Measurements from ENCODE around the gene NOD1. TPM values are rescaled to one million over a fixed set of nuclear protein-coding genes. Genes with fewer than 3 reads are reported as not detected.
"Not testable (repeated sequence)": the region's sequence is repeated elsewhere in the genome, so short reads cannot be mapped to it uniquely, and the experiment has no call there.

NOD1 gene, protein sequence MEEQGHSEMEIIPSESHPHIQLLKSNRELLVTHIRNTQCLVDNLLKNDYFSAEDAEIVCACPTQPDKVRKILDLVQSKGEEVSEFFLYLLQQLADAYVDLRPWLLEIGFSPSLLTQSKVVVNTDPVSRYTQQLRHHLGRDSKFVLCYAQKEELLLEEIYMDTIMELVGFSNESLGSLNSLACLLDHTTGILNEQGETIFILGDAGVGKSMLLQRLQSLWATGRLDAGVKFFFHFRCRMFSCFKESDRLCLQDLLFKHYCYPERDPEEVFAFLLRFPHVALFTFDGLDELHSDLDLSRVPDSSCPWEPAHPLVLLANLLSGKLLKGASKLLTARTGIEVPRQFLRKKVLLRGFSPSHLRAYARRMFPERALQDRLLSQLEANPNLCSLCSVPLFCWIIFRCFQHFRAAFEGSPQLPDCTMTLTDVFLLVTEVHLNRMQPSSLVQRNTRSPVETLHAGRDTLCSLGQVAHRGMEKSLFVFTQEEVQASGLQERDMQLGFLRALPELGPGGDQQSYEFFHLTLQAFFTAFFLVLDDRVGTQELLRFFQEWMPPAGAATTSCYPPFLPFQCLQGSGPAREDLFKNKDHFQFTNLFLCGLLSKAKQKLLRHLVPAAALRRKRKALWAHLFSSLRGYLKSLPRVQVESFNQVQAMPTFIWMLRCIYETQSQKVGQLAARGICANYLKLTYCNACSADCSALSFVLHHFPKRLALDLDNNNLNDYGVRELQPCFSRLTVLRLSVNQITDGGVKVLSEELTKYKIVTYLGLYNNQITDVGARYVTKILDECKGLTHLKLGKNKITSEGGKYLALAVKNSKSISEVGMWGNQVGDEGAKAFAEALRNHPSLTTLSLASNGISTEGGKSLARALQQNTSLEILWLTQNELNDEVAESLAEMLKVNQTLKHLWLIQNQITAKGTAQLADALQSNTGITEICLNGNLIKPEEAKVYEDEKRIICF
- total RNA-seq, result 10 to 100 TPM; 26.8 to 28.2 TPM

DNA sequence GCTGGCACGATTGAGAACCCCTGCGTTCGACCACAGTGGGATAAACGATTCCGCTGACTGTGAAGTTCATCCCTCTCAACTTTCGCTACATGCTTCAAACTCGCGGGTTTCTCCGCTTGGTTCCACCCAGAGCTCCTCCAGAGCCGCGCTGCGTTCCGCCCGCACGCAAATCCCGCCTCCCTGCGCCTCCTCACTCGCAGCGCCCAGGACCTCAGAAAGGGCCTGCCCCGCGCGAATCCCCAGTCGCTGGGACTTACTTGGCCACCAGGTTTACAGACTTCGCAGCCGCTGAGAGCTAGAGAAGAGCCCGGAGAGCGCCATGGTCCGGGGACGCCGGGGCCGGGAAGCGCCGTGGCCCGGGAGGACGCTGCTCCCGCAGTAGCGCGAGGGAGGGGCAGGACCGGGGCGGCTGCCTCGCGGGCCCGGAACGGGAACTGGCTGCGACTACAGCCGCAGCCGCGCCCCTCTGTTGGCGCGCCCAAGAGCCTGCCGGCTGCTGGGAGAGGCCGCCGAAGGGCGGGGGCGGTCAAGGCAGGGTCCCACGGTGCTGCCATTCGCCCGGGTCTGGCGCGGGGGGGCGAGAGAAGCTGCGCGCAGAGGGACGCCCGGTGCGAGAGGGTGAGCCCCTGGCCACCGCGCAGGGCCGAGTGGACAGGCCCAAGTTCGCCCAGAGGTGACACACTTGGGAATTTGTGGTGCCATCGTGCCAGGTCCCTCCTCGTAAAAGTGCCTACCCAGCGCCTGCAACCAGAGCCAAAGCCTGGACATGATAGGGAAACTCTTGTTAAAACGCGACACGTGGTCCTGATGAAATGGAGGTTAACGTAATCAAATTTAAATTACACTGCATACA lies at the start of gene NOD1:
Gene NOD1, minus strand, starts transcription at position 436 of the 853 bp plus-strand sequence. CDS start 21,863 bp downstream, outside the sequence.
- Mint-ChIP-seq H3K9me3 (no peaks in the 10 kb centered on the region), H3K4me3 (peak within 1 kb of the TSS; percentile 94), H3K27ac (no peak within 1 kb of the TSS), H3K4me1 (peaks cover 39% of the 10 kb centered on the region), H3K36me3 (peaks cover 25% of the 10 kb centered on the region), H3K27me3 (no peaks in the 10 kb centered on the region)
- POLR2A ChIA-PET, result interaction anchor here (0.8 to 2.0 kb wide), 10 partner anchors 9 to 451 kb away, joined by 3 to 10 read pairs (median 6); partner anchors contain the start of genes GGCT, PLEKHA8 and ZNRF2
- ATAC-seq (ENCODE audit: low read depth) (peak; percentile 91), DNase-seq (peak; percentile 82)

DNA sequence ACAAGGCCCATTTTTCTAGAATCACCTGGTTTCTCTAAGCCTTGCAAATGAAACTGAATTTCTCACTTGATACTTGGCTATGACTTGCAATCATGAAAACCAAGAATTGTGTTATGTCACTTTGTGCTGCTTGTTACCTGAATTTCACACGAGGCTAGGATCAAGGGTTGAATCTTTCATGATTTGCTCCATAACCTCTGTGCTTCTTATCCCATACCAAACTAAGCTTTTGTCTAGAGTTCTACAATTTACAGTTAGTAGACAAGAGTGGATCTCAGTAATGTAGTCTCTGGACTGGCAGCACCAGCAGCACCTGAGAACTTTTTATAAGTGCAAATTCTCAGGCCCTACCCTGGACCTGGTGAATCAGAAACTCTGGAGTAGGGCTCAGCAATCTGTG lies 48.7 kb upstream of the NOD1 start:
- H3K4me1 Mint-ChIP-seq; H3K4me3 Mint-ChIP-seq; H3K9me3 Mint-ChIP-seq; DNase-seq; H3K27ac Mint-ChIP-seq; H3K27me3 Mint-ChIP-seq; POLR2A ChIA-PET; ATAC-seq (ENCODE audit: low read depth); H3K36me3 Mint-ChIP-seq: not testable (repeated sequence)

DNA sequence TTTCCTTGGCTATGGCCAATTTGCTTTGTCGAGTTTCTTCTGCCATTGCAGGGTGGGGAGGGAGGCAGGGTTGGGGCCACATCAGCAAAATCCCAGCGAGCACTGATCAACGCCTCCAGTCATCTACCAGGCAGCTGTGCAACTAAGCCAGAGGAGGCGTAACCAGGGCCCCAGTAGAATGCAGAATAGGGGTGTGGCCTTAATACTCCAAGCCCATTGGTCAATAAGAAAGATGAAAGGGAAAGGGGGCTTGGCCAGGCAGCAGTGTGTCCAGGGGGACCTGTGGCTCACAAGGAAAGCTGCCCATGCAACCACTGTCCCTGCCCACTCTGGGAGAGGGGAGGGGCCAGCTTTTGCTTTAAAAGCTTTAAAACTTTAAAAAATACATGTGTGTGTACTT lies 47.6 kb upstream of the NOD1 start:
- Mint-ChIP-seq H3K4me1 (peaks cover 3% of the 10 kb centered on the region), H3K36me3 (peaks cover 2% of the 10 kb centered on the region), H3K9me3 (no peaks in the 10 kb centered on the region), H3K4me3 (no peak overlapping the region), H3K27me3 (no peaks in the 10 kb centered on the region), H3K27ac (no peak overlapping the region)
- ATAC-seq (ENCODE audit: low read depth), result no peak
- DNase-seq, result no peak
- POLR2A ChIA-PET, result no interaction called here

DNA sequence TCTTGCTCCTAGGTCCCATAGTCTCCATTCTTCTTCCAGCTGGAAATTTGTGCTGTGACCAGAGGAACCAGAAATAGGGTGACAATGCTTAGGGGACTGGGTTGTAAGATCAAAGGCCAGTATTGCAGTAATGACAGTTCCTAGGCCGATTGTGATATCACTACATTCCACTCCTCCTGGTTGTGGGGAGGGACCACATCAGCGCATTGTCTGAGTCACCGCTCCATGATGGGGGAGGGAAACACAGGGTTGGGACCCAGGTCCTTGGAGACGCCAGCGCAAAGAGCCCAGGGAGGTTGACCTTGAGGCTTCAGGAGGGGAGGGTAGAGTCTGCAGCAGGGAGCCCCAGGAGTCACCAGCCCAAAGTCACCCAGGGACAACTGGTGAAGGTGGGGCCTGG lies 46.8 kb upstream of the NOD1 start:
- no peak for ATAC-seq (ENCODE audit: low read depth)
- Mint-ChIP-seq H3K4me3 (no peak overlapping the region), H3K9me3 (no peaks in the 10 kb centered on the region), H3K27ac (no peak overlapping the region), H3K36me3 (peaks cover 2% of the 10 kb centered on the region), H3K4me1 (peaks cover 5% of the 10 kb centered on the region), H3K27me3 (no peaks in the 10 kb centered on the region)
- POLR2A ChIA-PET, result no interaction called here
- DNase-seq, result no peak

DNA sequence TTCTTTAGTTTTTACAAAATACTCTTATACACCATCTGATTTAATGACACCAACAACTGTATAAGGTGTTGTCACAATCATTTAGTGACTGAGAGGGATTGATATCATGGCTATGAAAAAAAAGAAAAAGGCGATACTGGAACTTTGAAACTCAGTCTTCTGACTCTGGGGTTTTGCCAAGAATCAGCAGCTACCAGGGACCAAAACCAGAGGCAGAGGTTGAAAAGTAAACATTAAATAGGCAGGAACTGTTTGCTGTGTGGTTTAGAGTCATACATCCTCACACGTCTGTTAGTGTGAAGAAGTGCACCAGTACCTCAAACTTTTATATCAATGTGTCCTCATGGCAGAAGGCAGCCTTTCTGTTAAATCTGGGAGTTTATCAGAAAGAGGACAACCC lies 46.0 kb upstream of the NOD1 start:
- Mint-ChIP-seq H3K27me3 (no peaks in the 10 kb centered on the region), H3K27ac (no peak overlapping the region), H3K4me3 (no peak overlapping the region), H3K9me3 (no peaks in the 10 kb centered on the region), H3K4me1 (peaks cover 5% of the 10 kb centered on the region), H3K36me3 (peaks cover 2% of the 10 kb centered on the region)
- DNase-seq (no peak), ATAC-seq (ENCODE audit: low read depth) (no peak)
- POLR2A ChIA-PET, result no interaction called here

DNA sequence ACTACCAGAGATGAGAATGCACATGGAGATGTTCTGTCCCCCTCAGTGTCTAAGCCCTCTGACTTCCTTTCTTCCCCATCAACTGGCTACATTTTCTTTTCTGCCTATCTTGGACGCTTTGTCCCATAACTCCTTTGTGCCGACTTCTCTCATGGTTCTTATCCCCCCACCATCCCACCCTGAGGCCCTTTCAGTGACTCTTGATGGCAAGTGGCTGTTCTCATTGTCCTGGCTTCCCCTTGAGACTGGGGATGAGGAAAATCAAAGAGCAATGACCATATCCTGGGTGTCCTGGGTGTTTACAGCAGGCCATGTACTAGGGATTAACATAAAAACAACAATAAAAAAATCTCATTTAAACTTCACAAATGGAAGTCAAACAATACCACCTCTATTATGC lies 44.9 kb upstream of the NOD1 start:
- ATAC-seq (ENCODE audit: low read depth) (no peak), DNase-seq (no peak)
- H3K36me3 Mint-ChIP-seq, result peaks cover 2% of the 10 kb centered on the region
- H3K4me1 Mint-ChIP-seq, result peaks cover 5% of the 10 kb centered on the region
- POLR2A ChIA-PET, result no interaction called here
- H3K27me3 Mint-ChIP-seq, result no peaks in the 10 kb centered on the region
- no peak overlapping the region for H3K27ac Mint-ChIP-seq
- H3K9me3 Mint-ChIP-seq, result no peaks in the 10 kb centered on the region
- no peak overlapping the region for H3K4me3 Mint-ChIP-seq

DNA sequence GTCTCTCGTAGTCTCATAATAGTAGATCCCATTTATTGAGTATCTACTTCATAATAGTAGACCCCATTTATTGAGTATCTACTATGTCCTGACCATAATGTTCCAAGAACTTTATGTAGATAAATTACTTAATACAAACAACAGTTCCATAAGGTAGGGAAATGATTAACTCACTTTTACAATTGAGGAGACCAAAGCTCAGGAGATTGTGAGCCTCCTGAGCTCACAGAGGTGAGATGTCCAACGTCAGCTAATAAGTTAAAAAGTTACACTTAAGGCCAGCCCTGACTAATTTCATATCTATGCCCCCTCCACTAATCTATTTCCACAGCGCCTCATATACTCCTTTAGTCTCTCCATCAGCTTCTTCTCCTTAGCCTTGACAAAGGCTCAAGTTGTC lies 43.6 kb upstream of the NOD1 start:
- peaks cover 2% of the 10 kb centered on the region for H3K36me3 Mint-ChIP-seq
- no peaks in the 10 kb centered on the region for H3K27me3 Mint-ChIP-seq
- peaks cover 5% of the 10 kb centered on the region for H3K4me1 Mint-ChIP-seq
- no peak overlapping the region for H3K27ac Mint-ChIP-seq
- POLR2A ChIA-PET, result no interaction called here
- DNase-seq, result no peak
- no peaks in the 10 kb centered on the region for H3K9me3 Mint-ChIP-seq
- no peak overlapping the region for H3K4me3 Mint-ChIP-seq
- ATAC-seq (ENCODE audit: low read depth), result no peak

DNA sequence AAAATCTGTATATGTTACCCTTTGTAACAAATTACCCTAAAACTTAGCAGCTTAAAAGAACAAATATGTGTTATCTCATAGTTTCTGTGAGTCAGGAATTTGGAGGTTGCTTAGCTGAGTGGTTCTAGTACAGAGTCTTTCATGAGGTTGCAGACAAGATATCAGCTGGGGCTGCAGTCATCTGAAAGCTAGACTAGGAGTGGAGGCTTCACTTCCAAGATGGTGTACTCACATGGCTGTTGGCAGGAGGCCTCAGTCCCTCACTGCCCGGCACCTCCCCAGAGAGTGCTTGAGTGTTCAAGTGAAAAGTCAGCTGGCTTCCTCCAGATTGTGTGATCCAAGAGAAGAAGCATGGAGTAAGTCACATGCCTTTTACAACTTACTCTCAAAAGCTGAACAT lies 42.9 kb upstream of the NOD1 start:
- H3K27ac Mint-ChIP-seq, result no peak overlapping the region
- DNase-seq (no peak), ATAC-seq (ENCODE audit: low read depth) (no peak)
- H3K27me3 Mint-ChIP-seq, result no peaks in the 10 kb centered on the region
- POLR2A ChIA-PET, result no interaction called here
- peaks cover 5% of the 10 kb centered on the region for H3K4me1 Mint-ChIP-seq
- H3K36me3 Mint-ChIP-seq, result peaks cover 2% of the 10 kb centered on the region
- no peaks in the 10 kb centered on the region for H3K9me3 Mint-ChIP-seq
- H3K4me3 Mint-ChIP-seq, result no peak overlapping the region

DNA sequence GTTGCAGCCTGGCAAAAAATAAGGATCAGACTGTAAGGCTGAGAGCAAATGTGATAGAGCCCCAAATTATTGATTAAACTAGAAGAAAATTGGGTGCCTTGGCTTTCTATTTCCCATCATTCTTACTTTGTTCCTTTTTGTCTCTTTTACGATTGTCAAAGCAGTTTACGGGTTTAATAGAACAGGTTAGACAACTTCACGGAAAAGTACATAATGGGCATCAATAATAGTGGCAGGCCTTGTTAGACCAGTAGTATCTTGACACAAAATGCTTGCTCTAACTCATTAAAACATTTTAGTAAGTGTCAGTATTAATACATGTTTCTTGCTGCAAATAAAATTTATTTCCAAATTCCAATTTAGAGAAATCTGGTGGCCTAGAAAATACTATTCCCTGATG lies 40.5 kb upstream of the NOD1 start:
- no peak overlapping the region for H3K27ac Mint-ChIP-seq
- H3K36me3 Mint-ChIP-seq, result peaks cover 2% of the 10 kb centered on the region
- ATAC-seq (ENCODE audit: low read depth), result no peak
- POLR2A ChIA-PET, result no interaction called here
- peaks cover 2% of the 10 kb centered on the region for H3K4me1 Mint-ChIP-seq
- no peaks in the 10 kb centered on the region for H3K9me3 Mint-ChIP-seq
- no peaks in the 10 kb centered on the region for H3K27me3 Mint-ChIP-seq
- H3K4me3 Mint-ChIP-seq, result no peak overlapping the region
- no peak for DNase-seq

DNA sequence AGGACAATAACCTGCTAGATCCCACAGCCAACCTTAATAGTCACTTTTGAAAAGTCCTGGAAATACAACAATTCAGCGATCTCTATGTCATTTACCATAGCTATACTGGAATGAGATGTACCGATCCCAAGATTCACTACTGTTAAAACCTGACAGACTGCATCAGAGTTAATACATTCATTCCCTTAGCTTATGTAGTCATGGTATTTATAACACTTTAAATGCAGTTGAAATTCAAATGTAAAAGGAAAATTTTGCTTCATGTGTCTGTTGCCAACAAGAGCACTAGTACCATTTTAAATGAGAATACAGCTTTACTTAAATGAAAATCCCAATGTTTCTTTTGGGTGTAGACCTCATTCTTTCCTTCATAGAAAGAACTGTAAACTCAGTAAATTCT lies 37.2 kb upstream of the NOD1 start:
- Mint-ChIP-seq H3K9me3 (no peaks in the 10 kb centered on the region), H3K4me3 (no peak overlapping the region), H3K27me3 (no peaks in the 10 kb centered on the region), H3K36me3 (no peaks in the 10 kb centered on the region), H3K4me1 (peaks cover 2% of the 10 kb centered on the region), H3K27ac (no peak overlapping the region)
- POLR2A ChIA-PET, result no interaction called here
- no peak for DNase-seq
- no peak for ATAC-seq (ENCODE audit: low read depth)

DNA sequence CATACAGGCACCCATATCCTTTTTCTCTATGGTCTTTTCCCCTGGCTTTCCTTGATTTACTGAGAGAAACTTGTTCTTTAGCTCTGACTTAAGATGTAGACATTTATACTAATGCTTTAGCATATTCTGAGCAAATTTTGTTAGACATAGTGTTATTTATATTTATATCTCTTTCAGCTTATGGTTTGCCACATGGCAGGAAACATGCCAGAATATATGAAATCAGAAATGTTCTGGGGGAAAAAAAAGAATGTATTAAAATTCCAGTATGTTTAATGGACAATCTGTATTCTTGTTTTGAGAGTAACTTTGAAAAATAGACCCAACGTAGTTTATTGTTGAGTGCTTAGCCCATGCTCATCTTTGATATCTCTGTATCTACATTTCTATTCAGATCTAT lies 36.2 kb upstream of the NOD1 start:
- ATAC-seq (ENCODE audit: low read depth), result no peak

DNA sequence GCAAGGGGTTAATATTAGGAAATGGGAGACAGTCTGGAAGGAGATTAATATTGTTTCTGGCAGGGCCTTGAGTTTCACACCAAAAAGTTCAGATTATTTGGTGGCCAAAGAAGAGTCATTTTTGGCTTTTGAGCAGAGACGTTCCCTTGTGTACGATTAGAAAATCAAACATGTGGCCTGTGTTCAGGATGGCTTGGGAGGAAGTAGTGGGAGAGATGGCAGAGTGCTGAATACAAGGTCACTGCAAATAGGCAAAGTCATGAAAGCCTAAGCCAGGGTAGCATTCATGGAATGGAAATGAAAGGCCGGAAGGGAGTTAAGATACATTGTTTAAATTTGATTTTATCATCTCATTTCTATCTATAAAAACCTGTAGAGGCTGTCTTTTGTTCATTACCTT lies 35.6 kb upstream of the NOD1 start:
- no peak overlapping the region for H3K4me3 Mint-ChIP-seq
- no peaks in the 10 kb centered on the region for H3K36me3 Mint-ChIP-seq
- no peaks in the 10 kb centered on the region for H3K9me3 Mint-ChIP-seq
- ATAC-seq (ENCODE audit: low read depth) (no peak), DNase-seq (no peak)
- no peaks in the 10 kb centered on the region for H3K27me3 Mint-ChIP-seq
- no peaks in the 10 kb centered on the region for H3K4me1 Mint-ChIP-seq
- POLR2A ChIA-PET, result no interaction called here
- no peak overlapping the region for H3K27ac Mint-ChIP-seq

More for the DNA sequence above, 36.2 kb upstream of the NOD1 start:
- no peaks in the 10 kb centered on the region for H3K4me1 Mint-ChIP-seq
- H3K4me3 Mint-ChIP-seq, result no peak overlapping the region
- POLR2A ChIA-PET, result no interaction called here
- no peaks in the 10 kb centered on the region for H3K9me3 Mint-ChIP-seq
- no peaks in the 10 kb centered on the region for H3K27me3 Mint-ChIP-seq
- no peak overlapping the region for H3K27ac Mint-ChIP-seq
- H3K36me3 Mint-ChIP-seq, result no peaks in the 10 kb centered on the region
- no peak for DNase-seq

DNA sequence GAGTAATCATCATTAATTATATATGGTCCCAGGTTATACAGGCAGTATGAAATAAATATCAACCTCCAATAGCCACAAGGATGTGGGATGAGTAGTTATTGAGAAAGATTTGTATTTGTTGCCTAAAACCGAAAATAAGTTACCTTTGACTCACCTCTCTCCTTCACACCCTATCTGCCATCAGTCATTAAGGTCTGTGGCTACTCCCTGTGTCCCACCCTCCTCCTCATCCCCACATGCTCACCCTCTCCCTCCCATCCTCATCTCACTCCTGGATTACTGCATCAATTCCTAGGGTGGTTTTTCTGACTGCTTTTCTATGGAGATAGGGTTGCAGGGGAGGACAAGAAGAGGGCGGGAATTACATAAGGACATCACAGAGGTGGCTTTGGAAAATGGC lies 35.2 kb upstream of the NOD1 start:
- DNase-seq (no peak), ATAC-seq (ENCODE audit: low read depth) (no peak)
- no peak overlapping the region for H3K27ac Mint-ChIP-seq
- H3K4me3 Mint-ChIP-seq, result no peak overlapping the region
- H3K36me3 Mint-ChIP-seq, result no peaks in the 10 kb centered on the region
- POLR2A ChIA-PET, result no interaction called here
- no peaks in the 10 kb centered on the region for H3K4me1 Mint-ChIP-seq
- no peaks in the 10 kb centered on the region for H3K9me3 Mint-ChIP-seq
- no peaks in the 10 kb centered on the region for H3K27me3 Mint-ChIP-seq
